ENCODE data around the gene CMAS.

GRCh38 chr12:22002430-22002829 lies 43.6 kb upstream of the CMAS start:
- TF ChIP-seq CTCF (IDR thresholded peaks at IDR 0.05): no peak
- TF ChIP-seq POLR2A (IDR thresholded peaks at IDR 0.05): no peak
- no peak for TF ChIP-seq POLR2AphosphoS5 (IDR thresholded peaks at IDR 0.05)

All from gastroesophageal sphincter (tissue), 3 donors.